Pancreas (tissue), 10 donors: ENCODE results near the gene OXNAD1. TPM values are rescaled to one million over a fixed set of nuclear protein-coding genes. Genes with fewer than 3 reads are reported as not detected.

Experiments
- ATAC-seq, 4 donors: fragments of 200-7000 bp; cut with Tn5 transposase; one replicate each; pipeline versions ENCODE4 v1.8.0 to v1.9.1; 2020; ENCODE audit warnings: mild to moderate bottlenecking in 4 of 4, moderate library complexity in 4 of 4
- DNase-seq, 6 donors: peaks; one replicate each; pipeline ENCODE4 v3.0.0-alpha.2; 2020
- FAIRE-seq: peaks from 2 replicates; lab custom pipeline; 2012; peaks lifted over from hg19 to GRCh38; lab: Jason Lieb, UNC
- H3K27ac ChIP-seq, 4 donors: fragments of 200-600 bp; sonication (generic); 1 replicate in 3 of 4; 2 replicates in 1 of 4; pipeline versions ENCODE4 v1.5.0 to v1.8.0; 2020
- H3K27me3 ChIP-seq, 4 donors: fragments of 200-600 bp; one replicate each; pipeline ENCODE4 v1.8.0; 2021
- H3K36me3 ChIP-seq, 3 donors: fragments of 200-600 bp; sonication (generic) in 1 of 3; one replicate each; pipeline versions ENCODE4 v1.5.0 to v1.8.0; 2020 to 2021
- H3K4me1 ChIP-seq, 3 donors: fragments of 200-600 bp; one replicate each; pipeline ENCODE4 v1.8.0; 2021
- H3K4me3 ChIP-seq, 4 donors: fragments of 200-600 bp; sonication (generic) in 2 of 4; one replicate each; pipeline versions ENCODE4 v1.5.0 to v1.8.0; 2020 to 2021
- H3K9me3 ChIP-seq, 4 donors: fragments of 200-600 bp; one replicate each; pipeline ENCODE4 v1.8.0; 2021
- WGBS, 2 donors: extraction: QIAGEN DNeasy Blood & Tissue Kit; methylation state at CpG; one replicate each; pipeline ENCODE4 v1.1.7; 2013; 5-methylcytosine and 5-hydroxymethylcytosine counted together
- intact Hi-C, 3 donors: fragments of 100-400 bp; cut with DNase I; formaldehyde crosslinking; loops; one replicate each; pipeline versions ENCODE4 v1.11.1 to v1.14.2; 2022
- polyA plus RNA-seq, 2 donors: library from polyadenylated mRNA; stranded (reverse); fragments of 200-250 nt; gene quantifications; one replicate each; pipeline ENCODE4 v1.2.3, GENCODE V29; 2013
- total RNA-seq, 6 donors: library from RNA; stranded (reverse); fragmentation: NEBNext Ultra II Directional in 4 of 6; extraction: Animal tissue kit (Norgen Biotek cat#: 25700) in 4 of 6; gene quantifications; one replicate each; pipeline versions ENCODE4 v1.2.1 to v1.2.4, GENCODE V29; 2021 to 2023
- TF ChIP-seq, protein P1 (sequence below), 4 donors: fragments of 200-600 bp; sonication (generic) in 3 of 4; IDR thresholded peaks; one replicate each; pipeline versions ENCODE4 v1.5.0 to v1.8.0; 2021; ENCODE audit warnings: antibody characterized with exemption in 4 of 4
- donor health status: healthy with polysubstance abuse.
- donor health status: DM: no; HTN: no; CAD: no; lungs with moderate emphysema.
- donor health status: DM: no; HTN: no; CAD: no.
- donor health status: control.
- donor health status: control.
- donor health status: Bipolar disorder and iron deficiency.
- donor health status: DM: yes; HTN: yes; CAD: no.
- donor health status: DM: no; HTN: no; CAD: no.
- donor health status: DM: no; HTN: no; CAD: no.
- donor health status: DM: yes; HTN: yes; CAD: no.

The OXNAD1 gene
- total and polyA plus RNA-seq, 8 donors = 2.8 to 6.7 (median 4.0) TPM

GRCh38 chr3:16243706-16244490 lies 21.1 kb upstream of the OXNAD1 start:
- intact Hi-C loops = loop anchor here in 1 of 3 donors (10.0 kb wide), 1 partner anchor 189 kb away; no protein-coding TSS in a partner anchor
- WGBS, 2 donors = 33 to 34% methylated on average over 9 of the region's 9 CpGs
- peak in 1 of 6 donors; percentile 35 for DNase-seq
- Histone ChIP-seq H3K9me3 (no peaks in the 10 kb centered on the region), H3K36me3 (no peaks in the 10 kb centered on the region), H3K27me3 (no peaks in the 10 kb centered on the region), H3K4me3 (no peak overlapping the region), H3K27ac (no peak overlapping the region), H3K4me1 (no peaks in the 10 kb centered on the region)
- ATAC-seq = peak in 3 of 4 donors; percentile 21 to 62 (median 34)
- TF ChIP-seq, protein P1, sequence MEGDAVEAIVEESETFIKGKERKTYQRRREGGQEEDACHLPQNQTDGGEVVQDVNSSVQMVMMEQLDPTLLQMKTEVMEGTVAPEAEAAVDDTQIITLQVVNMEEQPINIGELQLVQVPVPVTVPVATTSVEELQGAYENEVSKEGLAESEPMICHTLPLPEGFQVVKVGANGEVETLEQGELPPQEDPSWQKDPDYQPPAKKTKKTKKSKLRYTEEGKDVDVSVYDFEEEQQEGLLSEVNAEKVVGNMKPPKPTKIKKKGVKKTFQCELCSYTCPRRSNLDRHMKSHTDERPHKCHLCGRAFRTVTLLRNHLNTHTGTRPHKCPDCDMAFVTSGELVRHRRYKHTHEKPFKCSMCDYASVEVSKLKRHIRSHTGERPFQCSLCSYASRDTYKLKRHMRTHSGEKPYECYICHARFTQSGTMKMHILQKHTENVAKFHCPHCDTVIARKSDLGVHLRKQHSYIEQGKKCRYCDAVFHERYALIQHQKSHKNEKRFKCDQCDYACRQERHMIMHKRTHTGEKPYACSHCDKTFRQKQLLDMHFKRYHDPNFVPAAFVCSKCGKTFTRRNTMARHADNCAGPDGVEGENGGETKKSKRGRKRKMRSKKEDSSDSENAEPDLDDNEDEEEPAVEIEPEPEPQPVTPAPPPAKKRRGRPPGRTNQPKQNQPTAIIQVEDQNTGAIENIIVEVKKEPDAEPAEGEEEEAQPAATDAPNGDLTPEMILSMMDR (IDR thresholded peaks at IDR 0.05) = no peak
- no peak for FAIRE-seq

DNA sequence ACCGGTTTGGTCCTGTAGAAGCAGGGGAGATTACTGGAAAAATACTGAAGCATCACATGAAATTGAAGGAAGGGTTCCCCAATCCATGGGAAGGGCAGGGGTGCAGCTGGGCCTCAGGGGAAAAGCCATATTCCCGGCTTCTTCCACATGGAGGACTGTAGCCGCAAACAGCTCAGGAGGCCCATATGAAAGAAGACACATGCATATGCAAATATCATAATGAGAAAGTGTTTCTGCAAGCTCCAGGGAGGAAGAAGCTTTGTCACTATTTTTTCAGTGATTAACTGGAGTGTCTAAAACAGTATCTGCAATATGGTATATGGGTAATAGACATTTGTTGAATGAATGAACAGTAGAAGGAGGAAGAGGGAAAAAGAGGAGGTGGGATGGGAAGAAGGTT lies 19.4 kb upstream of the OXNAD1 start:
- no peaks in the 10 kb centered on the region for H3K9me3 ChIP-seq
- 87 to 98% methylated on average over 3 of the region's 3 CpGs for WGBS, 2 donors
- ATAC-seq (no peak), FAIRE-seq (no peak), DNase-seq (no peak)
- H3K4me3 ChIP-seq = no peak overlapping the region
- no peak overlapping the region for H3K27ac ChIP-seq
- no peaks in the 10 kb centered on the region for H3K4me1 ChIP-seq
- TF ChIP-seq, protein P1 (IDR thresholded peaks at IDR 0.05) = no peak
- intact Hi-C loops = loop anchor here in 1 of 3 donors (10.0 kb wide), 1 partner anchor 191 kb away; no protein-coding TSS in a partner anchor
- H3K27me3 ChIP-seq = no peaks in the 10 kb centered on the region
- H3K36me3 ChIP-seq = no peaks in the 10 kb centered on the region

GRCh38 chr3:16247282-16248061 lies 17.5 kb upstream of the OXNAD1 start:
- intact Hi-C loops = loop anchor here in 1 of 3 donors (10.0 kb wide), 1 partner anchor 193 kb away; no protein-coding TSS in a partner anchor
- FAIRE-seq = no peak
- peak; percentile 72 to 89 (median 86) for ATAC-seq
- DNase-seq = peak; percentile 58 to 82 (median 74)
- Histone ChIP-seq H3K36me3 (no peaks in the 10 kb centered on the region), H3K27ac (no peak overlapping the region), H3K4me1 (peaks cover 5 to 10% (median 8%) of the 10 kb centered on the region in 3 donors), H3K9me3 (no peaks in the 10 kb centered on the region), H3K27me3 (no peaks in the 10 kb centered on the region), H3K4me3 (no peak overlapping the region)
- WGBS, 2 donors = 24 to 31% methylated on average over 17 of the region's 17 CpGs
- TF ChIP-seq, protein P1 (IDR thresholded peaks at IDR 0.05) = peak; percentile 78 to 96 (median 88)

- peaks cover 5 to 14% (median 8%) of the 10 kb centered on the region in 3 donors for H3K4me1 ChIP-seq
- no peaks in the 10 kb centered on the region for H3K36me3 ChIP-seq
- H3K27me3 ChIP-seq = no peaks in the 10 kb centered on the region
- DNase-seq = no peak
- WGBS, 2 donors = 72 to 78% methylated on average over 5 of the region's 5 CpGs
- intact Hi-C loops = loop anchor here in 1 of 3 donors (10.0 kb wide), 1 partner anchor 194 kb away; no protein-coding TSS in a partner anchor
- FAIRE-seq = no peak
- no peak overlapping the region for H3K4me3 ChIP-seq
- no peak overlapping the region for H3K27ac ChIP-seq
- ATAC-seq = no peak
- H3K9me3 ChIP-seq = no peaks in the 10 kb centered on the region
- TF ChIP-seq, protein P1 (IDR thresholded peaks at IDR 0.05) = no peak
These were observed 16.5 kb upstream of the OXNAD1 start for GRCh38 chr3:16248556-16248955.
